ENCODE measurements around the gene SLC9A2.
A peak's percentile ranks its signal among the peaks of the same experiment; 100 is the strongest.

Gene SLC9A2, protein sequence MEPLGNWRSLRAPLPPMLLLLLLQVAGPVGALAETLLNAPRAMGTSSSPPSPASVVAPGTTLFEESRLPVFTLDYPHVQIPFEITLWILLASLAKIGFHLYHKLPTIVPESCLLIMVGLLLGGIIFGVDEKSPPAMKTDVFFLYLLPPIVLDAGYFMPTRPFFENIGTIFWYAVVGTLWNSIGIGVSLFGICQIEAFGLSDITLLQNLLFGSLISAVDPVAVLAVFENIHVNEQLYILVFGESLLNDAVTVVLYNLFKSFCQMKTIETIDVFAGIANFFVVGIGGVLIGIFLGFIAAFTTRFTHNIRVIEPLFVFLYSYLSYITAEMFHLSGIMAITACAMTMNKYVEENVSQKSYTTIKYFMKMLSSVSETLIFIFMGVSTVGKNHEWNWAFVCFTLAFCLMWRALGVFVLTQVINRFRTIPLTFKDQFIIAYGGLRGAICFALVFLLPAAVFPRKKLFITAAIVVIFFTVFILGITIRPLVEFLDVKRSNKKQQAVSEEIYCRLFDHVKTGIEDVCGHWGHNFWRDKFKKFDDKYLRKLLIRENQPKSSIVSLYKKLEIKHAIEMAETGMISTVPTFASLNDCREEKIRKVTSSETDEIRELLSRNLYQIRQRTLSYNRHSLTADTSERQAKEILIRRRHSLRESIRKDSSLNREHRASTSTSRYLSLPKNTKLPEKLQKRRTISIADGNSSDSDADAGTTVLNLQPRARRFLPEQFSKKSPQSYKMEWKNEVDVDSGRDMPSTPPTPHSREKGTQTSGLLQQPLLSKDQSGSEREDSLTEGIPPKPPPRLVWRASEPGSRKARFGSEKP

DNA sequence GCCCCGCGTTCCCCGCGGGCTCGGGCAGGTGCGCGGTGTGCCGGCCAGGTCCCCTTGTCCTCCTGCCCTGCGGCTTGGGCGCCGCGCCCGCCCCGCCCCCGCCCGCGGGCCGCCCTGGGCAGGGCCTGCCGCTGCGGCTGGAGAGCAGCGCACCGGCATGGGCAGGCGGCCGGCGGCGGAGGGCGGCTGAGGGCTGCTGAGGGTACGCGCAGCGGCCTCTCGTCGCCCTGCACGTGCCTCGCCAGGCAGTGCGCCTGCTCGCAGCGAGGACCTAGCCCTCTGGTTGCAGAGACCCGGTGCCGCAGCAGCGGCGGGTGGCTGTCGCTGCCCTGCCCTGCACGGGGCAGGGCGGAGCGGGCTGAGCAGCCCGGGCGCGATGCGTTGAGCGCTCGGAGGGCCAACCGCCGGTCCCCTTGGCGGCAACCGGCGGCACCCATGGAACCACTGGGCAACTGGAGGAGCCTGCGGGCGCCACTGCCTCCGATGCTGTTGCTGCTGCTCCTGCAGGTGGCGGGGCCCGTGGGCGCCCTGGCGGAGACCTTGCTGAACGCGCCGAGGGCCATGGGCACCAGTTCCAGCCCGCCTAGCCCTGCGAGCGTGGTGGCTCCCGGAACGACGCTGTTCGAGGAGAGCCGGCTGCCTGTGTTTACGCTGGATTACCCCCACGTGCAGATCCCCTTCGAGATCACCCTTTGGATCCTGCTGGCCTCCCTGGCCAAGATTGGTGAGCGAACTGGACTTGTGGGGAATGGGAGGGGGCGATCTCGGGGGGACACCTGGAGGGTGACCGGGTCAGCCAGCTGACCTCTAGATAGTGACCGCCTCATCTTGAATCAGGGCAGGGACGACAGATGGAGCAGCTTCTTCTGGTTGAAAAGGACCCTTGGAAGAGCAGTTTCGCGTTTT lies at the start of gene SLC9A2:
Gene SLC9A2, plus strand, starts transcription at position 140 of the 906 bp plus-strand sequence. Its CDS starts 296 bp downstream, at position 436.
- peak in 1 of 2 donors; percentile 7 for DNase-seq (ENCODE audit: low read depth in 2 of 2)

DNA sequence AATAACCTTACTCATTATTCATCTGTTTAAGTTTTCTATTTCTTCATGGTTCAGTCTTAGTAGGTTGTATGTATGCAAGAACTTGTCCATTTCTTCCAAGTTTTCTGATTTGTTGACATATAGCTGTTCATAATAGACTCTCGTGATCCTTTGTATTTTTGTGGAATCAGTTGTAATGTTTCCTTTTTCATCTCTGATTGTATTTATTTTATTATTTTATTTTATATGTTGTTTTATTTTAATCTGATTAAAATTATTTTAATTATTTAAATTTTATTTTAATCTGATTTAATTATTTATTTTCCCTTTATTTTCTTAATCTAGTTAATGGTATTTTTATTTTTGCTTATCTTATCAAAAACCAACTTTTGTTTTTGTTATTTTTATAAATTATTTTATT lies 43.5 kb upstream of the SLC9A2 start:
- no peak for DNase-seq (ENCODE audit: low read depth in 2 of 2)

DNA sequence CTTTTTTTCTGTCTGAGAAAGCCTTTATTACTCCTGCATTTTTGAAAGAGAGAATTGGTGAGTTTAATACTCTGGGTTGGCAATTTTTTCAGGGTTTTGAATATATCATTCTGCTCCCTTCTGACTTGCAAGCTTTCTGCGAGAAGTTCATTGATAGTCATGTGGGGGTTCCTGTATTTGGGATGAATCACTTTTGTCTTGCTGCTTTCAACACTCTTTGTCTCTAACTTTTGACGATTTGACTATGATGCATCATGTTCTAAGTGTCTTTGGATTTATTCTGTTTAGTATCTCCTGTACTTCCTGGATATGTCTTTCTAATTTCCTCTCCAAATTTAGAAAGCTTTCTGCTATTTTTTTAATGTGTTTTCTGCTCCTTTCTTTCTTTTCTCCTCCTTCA lies 41.0 kb upstream of the SLC9A2 start:
- DNase-seq (ENCODE audit: low read depth in 2 of 2) = no peak

DNA sequence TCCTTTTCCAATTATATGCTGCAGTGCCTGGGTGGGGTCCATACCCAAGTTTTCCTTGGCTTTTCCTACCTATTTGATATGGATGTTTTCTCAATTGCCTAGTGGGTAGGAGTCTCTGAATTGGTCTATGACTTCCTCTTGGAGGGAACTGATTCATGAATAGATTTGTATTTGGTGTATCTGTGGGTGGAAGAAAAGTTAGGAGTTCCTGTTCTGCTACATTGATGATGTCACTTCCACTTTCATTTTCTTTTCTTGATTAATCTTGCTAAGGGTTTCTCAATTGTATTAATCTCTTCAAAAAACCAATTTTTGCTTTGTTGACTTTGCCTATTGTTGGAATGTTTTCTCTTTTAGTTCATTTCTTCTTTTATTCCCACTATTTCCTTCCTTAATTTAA lies 37.4 kb upstream of the SLC9A2 start:
- DNase-seq (ENCODE audit: low read depth in 2 of 2) = no peak

DNA sequence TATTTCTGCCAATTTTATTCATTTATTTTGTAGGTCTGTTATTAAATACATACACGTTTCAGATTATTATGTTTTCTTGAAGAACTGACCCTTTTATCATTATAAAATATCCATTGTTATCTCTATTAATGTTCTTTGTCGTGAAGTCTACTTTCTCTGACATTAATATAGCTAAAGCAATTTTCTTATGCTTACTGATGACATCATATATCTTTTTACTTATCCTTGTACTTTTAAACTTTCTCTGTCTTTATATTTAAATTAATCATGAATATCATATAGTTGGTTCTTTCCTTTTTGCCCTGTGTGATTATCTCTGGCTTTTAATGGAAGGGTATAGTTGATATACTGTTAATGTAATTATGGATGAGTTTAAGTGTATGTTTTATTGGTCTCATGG lies 36.5 kb upstream of the SLC9A2 start:
- no peak for DNase-seq (ENCODE audit: low read depth in 2 of 2)

DNA sequence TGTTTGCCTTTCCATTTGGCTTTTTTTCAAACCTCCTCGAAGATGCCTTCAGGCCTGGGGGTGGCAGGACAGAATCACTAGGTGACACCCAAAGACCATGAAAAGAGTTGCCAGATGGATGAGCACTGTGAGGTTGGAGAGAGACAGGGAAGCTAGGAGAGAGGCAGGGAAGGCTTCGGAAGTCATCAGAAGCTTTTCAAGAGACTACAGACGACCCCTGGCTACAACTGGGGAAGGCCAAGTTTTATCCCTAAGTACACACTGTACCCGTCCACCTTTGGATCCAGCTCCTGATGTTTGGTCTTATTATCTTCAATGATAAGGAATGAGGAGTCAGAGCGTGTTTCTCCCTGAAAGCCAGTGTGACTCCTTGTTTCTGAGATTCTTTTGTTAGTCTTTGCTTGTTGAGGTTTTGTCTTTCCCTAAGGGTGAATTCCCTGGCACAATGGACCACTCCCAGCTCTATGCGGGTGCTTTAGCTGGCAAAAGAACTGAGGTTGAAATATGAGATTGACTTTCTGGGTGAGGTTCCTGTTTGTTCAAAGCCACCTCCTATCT lies 33.4 kb upstream of the SLC9A2 start:
- DNase-seq (ENCODE audit: low read depth in 2 of 2) = no peak

DNA sequence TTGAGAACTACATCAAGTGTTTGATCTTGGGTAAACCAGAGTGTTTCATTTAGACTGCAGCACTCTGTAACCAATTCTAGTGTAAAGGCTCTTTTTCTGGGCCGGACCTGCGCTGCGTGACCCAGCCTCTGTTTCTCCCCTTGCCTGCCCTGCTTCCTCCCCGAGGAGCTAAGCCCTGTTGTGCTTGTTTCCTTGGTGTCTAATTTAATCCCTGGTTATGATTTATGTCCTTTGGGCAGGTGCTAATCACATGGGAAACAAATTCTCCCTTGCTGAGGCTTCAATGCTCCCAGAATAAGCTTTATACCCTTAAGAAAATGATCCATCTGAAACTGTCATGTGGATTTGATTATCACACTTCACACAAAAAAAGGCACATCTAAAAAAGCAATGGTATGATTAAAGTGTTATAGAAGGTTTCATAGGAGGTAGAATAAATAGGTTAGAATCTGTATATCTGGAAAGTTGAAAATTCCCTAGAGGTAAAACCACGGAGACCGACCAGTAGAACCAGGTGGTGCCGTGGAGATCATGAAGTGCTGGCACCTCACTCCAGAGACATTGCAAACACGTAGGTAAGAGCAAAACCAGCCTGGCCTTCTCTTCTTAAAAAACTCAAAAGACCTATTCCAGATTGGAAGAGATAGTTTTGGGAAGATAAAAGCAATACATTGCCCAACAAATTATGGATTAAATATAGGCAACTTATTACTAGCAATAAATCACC lies 31.0 kb upstream of the SLC9A2 start:
- no peak for DNase-seq (ENCODE audit: low read depth in 2 of 2)

DNA sequence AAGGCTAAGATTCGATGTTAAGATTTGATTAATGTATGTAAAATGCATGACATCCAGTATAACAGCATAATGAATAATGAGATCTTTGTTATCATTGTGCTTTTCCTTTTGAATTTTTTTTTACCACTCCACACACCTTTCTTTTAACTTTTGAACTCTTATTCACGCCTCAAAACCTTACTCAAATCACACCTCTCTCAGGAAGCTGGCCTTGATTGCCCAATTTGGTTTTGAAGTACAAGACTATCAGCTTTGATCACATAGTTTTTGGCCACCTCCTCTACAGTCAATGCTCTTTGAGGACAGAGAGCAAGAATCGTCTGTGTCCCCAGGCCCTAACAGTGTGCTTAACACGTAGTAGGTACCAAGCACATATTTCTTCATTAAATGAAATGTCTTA lies 29.9 kb upstream of the SLC9A2 start:
- no peak for DNase-seq (ENCODE audit: low read depth in 2 of 2)

DNA sequence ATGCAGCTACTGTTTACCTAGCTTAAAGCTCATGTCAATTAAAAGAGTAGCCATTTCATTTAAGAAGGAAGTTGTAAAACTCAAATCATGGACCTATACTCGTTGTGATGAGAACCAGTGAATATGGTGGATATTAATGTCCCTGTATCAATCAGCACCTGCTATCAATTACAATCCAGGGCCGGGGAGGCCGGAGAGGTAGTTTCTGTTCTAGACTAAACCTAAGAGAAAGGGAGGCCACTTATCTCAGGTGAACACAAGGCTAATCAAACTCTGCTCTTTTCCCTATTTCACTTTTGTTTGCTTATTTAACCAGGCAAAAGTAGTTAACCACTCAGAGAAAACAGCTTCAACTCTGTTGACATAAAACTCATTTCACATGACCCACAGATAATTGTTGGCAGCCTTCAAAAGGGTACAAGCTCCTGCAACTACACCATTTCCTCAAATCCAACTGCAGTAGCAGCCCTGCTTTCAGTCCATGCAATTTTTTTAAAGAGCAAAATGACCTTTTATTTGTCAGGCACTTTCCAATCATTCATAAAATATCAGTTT lies 27.8 kb upstream of the SLC9A2 start:
- no peak for DNase-seq (ENCODE audit: low read depth in 2 of 2)

DNA sequence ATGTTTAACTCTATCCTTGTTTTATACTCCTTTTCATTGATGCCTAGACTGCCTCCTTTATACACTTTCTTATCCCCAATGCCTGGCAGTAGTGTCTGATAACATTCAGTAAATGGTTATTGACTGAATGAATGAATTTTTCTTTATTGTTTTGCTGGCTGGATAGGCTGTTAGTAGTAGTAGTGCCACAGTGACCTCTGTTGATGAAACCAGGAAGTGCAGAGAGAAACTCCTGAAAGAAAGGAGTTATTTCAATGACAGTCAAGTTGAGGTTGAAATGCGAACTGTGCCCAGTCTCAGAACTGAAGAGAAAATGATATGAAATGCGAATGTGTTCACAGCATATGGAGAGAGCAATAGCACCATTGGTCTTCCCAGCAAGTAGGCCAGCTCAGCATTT lies 26.8 kb upstream of the SLC9A2 start:
- DNase-seq (ENCODE audit: low read depth in 2 of 2) = peak in 1 of 2 donors; percentile 21

DNA sequence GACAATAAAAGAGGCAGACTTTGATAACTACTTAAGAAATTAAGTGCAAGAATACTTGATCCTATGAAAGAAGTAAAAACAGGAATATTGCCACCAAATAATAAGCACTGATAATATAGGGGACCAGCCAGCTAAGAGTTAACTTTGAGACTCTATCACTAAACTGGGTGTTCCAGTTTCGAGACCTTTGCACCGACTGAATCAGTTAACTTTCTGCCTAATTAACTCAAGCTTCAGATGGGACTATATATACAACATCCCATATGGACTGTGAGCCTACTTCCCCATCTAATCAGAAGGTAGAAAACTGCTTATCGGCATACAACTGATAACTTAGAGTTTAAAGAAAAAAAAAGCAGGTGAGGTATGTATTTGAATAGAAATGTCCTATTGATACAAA lies 25.8 kb upstream of the SLC9A2 start:
- DNase-seq (ENCODE audit: low read depth in 2 of 2) = no peak

DNA sequence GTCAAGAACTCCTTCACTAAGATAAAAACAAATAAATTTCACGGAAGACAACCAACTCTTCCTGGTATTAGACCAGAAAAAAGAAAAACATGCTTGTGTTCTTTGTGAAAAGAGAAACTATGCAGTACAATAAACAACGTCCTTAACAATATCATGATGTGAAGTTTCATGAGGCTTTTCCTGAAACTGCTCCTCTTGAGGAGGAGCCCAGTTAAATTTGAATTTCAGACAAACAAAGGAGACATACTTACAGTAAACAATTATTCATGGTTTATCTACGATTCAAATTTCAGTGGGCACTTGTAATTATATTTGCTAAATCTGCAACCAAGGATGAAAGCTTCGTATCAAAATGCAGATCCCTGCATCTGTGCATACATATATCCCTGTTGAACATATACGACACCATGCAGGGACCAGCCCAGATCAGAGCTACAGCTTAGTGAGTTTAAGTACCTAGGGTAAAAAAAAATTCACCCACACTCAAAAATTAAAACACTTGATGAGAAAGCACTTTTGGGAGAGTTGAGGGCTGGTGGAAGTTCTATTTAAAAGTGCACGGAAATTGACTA lies 24.8 kb upstream of the SLC9A2 start:
- no peak for DNase-seq (ENCODE audit: low read depth in 2 of 2)

DNA sequence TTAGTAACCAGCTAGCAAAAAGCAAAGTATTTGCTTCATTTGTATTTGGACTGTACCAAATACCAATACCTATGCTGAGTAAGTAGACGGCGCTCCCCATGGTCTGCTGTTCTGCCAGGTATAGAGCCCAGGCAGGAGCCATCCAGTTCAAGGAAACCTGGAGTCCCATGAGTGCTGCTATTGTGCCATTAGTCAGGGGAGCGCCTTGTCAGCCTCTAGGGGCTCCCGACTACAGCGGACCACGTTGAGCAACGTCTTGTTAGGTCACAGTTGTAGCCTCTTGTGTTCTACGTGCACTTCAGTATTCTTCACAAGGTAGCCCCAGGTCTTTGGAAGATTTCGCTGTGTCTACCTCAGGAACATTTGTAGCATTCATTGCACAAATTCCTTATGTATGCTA lies 21.6 kb upstream of the SLC9A2 start:
- DNase-seq (ENCODE audit: low read depth in 2 of 2) = no peak

DNA sequence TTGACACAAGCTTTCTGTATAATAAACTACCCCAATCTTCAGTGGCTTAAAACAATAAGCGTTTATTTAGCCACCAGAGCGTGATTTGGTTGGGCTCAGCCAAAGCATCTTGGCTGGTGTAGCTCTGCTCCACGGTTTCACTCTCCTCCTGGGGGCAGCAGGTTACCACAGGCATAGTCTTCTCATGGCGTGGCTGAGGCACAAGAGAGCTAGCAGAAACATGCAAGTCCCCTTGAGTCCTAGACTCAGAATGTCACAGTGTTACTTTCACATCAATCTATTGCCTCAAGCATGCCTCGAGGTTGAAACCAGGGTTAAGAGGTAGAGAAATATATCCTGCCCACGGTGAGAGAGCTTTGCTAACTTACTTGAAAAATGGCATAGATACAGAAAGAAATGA lies 19.9 kb upstream of the SLC9A2 start:
- DNase-seq (ENCODE audit: low read depth in 2 of 2) = no peak

DNA sequence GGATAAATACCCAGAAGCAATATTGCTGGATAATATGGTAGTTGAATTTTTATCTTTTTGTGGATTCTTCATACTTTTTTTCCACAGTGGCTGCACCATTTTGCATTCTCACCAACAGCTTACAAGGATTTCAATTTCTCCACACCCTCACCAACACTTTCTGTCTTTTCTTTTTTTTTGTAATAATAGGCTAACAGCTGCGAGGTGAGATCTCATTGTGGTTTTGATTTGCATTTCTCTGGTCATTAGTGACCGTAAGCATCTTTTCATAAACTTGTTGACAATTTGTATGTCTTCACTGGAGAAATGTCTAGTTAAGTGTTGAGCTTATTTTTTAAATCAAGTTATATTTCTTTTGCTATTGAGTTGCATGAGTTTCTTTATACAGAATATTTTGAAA lies 17.6 kb upstream of the SLC9A2 start:
- DNase-seq (ENCODE audit: low read depth in 2 of 2) = no peak

DNA sequence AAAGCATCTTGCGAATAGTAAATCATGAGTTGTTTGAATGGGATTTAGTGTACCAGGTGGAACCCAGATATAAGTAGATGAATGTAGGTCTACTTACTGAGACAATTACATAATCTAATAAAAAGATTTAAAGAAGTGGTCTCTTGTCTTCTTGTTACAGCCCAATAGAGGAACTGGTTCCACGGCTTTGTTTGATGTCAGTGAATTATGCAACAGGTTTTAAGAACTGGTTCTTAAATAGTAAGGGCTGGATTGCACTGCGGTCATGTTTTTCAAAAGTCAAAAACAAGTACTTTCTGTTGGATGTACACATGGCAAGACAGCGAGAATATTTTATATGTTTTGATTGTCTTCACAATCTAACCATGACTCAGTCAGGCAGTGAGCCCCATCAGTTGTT lies 15.4 kb upstream of the SLC9A2 start:
- no peak for DNase-seq (ENCODE audit: low read depth in 2 of 2)

DNA sequence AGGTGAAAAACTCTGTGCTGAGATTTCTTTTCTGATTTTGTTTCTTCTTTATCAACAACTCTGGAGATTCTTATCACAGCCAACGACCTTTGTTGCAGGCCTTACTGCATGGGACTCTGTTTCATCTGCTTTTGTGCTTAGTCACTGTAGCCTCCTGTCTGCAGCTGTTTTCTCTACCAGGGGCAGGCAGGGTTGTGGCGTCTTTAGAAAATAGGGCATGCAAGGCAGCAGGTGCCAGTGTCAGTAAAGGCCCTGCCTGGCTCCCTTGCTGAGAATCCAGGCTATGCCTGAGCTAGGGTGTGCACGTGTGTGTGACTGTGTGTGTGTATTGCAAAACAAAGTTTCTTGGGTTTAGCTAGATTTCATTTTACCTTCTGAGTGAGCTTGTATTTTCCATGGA lies 14.6 kb upstream of the SLC9A2 start:
- DNase-seq (ENCODE audit: low read depth in 2 of 2) = no peak

DNA sequence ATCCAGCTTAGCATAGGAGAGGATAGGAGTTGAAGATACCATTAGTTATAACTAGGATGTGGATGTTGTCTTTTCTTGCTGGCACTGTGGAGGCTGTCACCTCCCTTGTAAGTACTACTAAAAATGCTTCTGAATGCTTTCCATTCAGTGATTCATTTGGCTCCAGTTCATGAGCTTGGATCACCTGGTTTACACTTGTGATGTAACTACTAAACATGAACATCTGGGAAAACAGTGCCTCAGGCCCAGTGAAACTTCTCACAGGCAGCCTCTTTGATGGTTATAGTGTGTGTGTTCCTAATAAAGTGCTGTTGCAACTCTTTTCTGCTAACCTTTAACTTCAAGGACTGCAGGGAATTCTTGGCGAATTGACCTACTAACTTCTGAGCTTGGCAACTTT lies 13.0 kb upstream of the SLC9A2 start:
- DNase-seq (ENCODE audit: low read depth in 2 of 2) = no peak

DNA sequence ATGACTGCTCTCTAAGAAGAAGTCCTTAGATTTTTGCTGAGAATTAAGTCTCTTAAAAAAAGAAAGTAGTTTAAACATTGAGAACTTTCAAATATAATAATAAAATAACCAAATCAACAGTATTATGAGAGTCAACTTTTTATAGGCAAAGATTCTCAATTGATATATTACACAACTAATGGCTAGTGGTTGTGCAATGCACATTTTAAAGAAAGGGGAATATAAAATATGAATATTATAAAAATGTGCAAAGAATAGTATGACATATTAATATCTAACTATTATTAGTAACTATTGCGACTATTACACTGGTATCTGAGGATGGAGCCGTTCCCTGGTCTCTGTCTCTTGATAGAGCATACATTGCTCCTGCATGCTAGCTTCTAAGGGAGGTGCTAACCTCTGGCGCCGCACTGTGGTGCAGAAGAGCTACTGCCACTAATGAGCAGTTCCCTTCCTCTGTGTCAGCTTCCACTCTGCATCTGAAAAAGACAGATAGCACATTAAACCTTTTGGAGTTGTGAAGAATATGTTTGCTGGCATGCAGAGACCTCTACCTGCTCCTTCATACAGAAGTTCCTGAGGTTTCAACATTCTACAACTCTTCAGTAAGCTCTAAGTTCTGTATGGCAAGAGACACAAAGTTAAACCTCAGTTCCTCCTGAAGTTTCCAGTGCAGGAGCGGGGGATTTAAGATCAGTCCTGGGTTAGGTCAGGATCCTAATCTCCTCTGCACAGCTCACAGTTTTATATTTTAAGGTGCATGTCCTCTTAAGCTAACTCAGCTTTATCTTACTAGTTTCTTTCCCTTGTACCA lies 3.5 kb upstream of the SLC9A2 start:
- DNase-seq (ENCODE audit: low read depth in 2 of 2) = peak in 1 of 2 donors; percentile 39
